Endothelial cell (in vitro differentiated cells): Measurements from ENCODE around the gene ZBTB20. TPM values are rescaled to one million over a fixed set of nuclear protein-coding genes. Genes with fewer than 3 reads are reported as not detected.

ENCODE experiments used
- DNase-seq: peaks from one replicate; pipeline ENCODE4 v3.0.0; 2021; ENCODE audit warnings: low spot score
- H3K27ac Mint-ChIP-seq: one replicate; pipeline ENCODE4 v1.8.0; 2021; ENCODE audit warnings: mixed read lengths, inconsistent platforms; ENCODE audit not compliant: unreplicated experiment
- H3K27me3 Mint-ChIP-seq: one replicate; pipeline ENCODE4 v1.8.0; 2021; ENCODE audit warnings: mild to moderate bottlenecking, moderate library complexity, mixed read lengths, inconsistent platforms; ENCODE audit not compliant: unreplicated experiment
- H3K36me3 Mint-ChIP-seq: one replicate; pipeline ENCODE4 v1.8.0; 2021; ENCODE audit warnings: mild to moderate bottlenecking, low read depth, mixed read lengths, inconsistent platforms; ENCODE audit not compliant: unreplicated experiment
- H3K4me1 Mint-ChIP-seq: one replicate; pipeline ENCODE4 v1.8.0; 2021; ENCODE audit warnings: mild to moderate bottlenecking, mixed read lengths, inconsistent platforms; ENCODE audit not compliant: unreplicated experiment
- H3K4me3 Mint-ChIP-seq: one replicate; pipeline ENCODE4 v1.8.0; 2021; ENCODE audit warnings: mild to moderate bottlenecking, mixed read lengths, inconsistent platforms; ENCODE audit not compliant: unreplicated experiment
- H3K9me3 Mint-ChIP-seq: one replicate; pipeline ENCODE4 v1.8.0; 2021; ENCODE audit warnings: mixed read lengths, inconsistent platforms; ENCODE audit not compliant: unreplicated experiment
- CTCF ChIP-seq: fragments of 200-600 bp; sonication (generic); IDR thresholded peaks from one replicate; pipeline ENCODE4 v1.5.0; 2021; ENCODE audit warnings: antibody characterized with exemption; ENCODE audit not compliant: unreplicated experiment
- total RNA-seq: library from RNA; stranded (reverse); fragmentation: NEBNext Ultra II Directional; extraction: Animal tissue kit (Norgen Biotek cat#: 25700); gene quantifications from one replicate; pipeline ENCODE4 v1.2.1, GENCODE V29; 2021; ENCODE audit not compliant: unreplicated experiment

The ZBTB20 gene
- total RNA-seq, 1 donor from 2014 or later, result 4.2 TPM

DNA sequence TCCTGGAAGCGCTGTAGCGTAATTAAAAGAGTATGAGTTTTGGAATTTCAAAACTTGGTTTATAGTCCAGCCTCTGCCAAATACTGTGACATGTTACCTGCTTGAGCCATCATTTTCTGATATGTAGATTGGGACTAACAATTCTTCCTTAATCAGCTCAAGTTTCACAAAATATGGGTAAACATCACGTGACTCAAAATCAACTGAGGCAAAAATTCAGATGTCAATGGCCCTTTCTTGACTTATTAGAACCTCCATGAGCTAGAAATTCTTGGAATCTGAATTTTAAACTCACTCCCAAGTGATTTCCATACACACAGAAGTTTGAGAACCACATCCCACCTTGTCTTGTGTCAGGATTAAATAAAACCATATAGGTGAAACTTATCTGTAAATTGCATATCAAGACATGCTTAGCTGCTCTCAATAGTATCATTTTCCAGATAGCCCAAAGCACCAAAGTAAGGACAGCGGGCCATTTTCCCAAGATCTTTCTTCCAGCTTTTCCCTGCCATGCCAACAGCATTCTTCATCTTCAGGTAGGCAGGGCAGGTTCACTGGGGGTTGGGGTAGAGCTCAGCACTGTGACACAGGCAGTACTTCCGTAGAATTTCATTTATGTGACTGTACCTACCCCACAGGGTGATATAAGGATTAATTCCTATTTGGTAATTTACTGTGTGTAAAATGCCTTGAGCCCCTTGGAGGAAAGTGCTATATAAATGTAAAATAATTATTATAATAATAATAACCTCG, 474.2 kb downstream of the ZBTB20 start:
- Mint-ChIP-seq H3K27ac (no peak overlapping the region), H3K36me3 (no peaks in the 10 kb centered on the region), H3K27me3 (no peaks in the 10 kb centered on the region), H3K4me3 (no peak overlapping the region), H3K9me3 (no peaks in the 10 kb centered on the region), H3K4me1 (no peaks in the 10 kb centered on the region)
- TF ChIP-seq CTCF, result no peak
- DNase-seq, result no peak

GRCh38 chr3:114671741-114672510, 475.2 kb downstream of the ZBTB20 start:
- Mint-ChIP-seq H3K27ac (no peak overlapping the region), H3K36me3 (no peaks in the 10 kb centered on the region), H3K9me3 (no peaks in the 10 kb centered on the region), H3K4me3 (no peak overlapping the region), H3K27me3 (no peaks in the 10 kb centered on the region), H3K4me1 (peaks cover 1% of the 10 kb centered on the region)
- DNase-seq, result no peak
- no peak for TF ChIP-seq CTCF

- no peak overlapping the region for H3K27ac Mint-ChIP-seq
- TF ChIP-seq CTCF, result no peak
- no peaks in the 10 kb centered on the region for H3K9me3 Mint-ChIP-seq
- DNase-seq, result no peak
- H3K27me3 Mint-ChIP-seq, result no peaks in the 10 kb centered on the region
- no peaks in the 10 kb centered on the region for H3K36me3 Mint-ChIP-seq
- peaks cover 12% of the 10 kb centered on the region for H3K4me1 Mint-ChIP-seq
- H3K4me3 Mint-ChIP-seq, result no peak overlapping the region
Observed at GRCh38 chr3:114669614-114670013, 477.5 kb downstream of the ZBTB20 start.

GRCh38 chr3:114668099-114668498, 479.0 kb downstream of the ZBTB20 start:
- Mint-ChIP-seq H3K27ac (no peak overlapping the region), H3K4me1 (peaks cover 12% of the 10 kb centered on the region), H3K4me3 (no peak overlapping the region), H3K9me3 (no peaks in the 10 kb centered on the region), H3K36me3 (no peaks in the 10 kb centered on the region), H3K27me3 (no peaks in the 10 kb centered on the region)
- no peak for TF ChIP-seq CTCF
- DNase-seq, result no peak

DNA sequence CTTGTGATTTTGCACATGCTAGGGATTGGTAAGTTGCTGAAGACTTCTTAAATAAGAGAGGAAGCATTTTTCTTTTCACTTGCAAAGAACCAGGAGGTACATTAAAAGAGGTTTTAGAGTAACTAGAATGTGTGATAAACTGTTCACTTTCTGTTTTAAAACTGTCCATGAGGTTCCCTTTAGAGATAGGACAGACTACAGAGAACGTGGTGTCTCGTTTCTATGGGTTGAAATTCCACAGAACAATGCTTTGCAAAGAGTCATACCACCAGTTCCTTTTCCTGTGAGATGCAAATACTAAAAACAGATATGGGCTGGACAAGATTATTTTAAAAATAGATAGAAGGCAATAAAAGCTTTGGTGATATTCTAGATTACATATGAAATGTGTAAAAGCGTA, 480.5 kb downstream of the ZBTB20 start:
- Mint-ChIP-seq H3K4me1 (peaks cover 12% of the 10 kb centered on the region), H3K36me3 (no peaks in the 10 kb centered on the region), H3K27me3 (no peaks in the 10 kb centered on the region), H3K27ac (peak overlapping the region; percentile 10), H3K9me3 (no peaks in the 10 kb centered on the region), H3K4me3 (no peak overlapping the region)
- TF ChIP-seq CTCF, result no peak
- no peak for DNase-seq
